Hepatocyte (in vitro differentiated cells): ENCODE results near the gene TRAF1.

Source experiments
- EZH2 ChIP-seq: fragments of 200-600 bp; sonication (generic); IDR thresholded peaks from 2 replicates; pipeline ENCODE4 v1.6.1; 2016; ENCODE audit warnings: antibody characterized with exemption, mild to moderate bottlenecking, borderline replicate concordance
- TF ChIP-seq, protein P1 (sequence below): fragments of 200-600 bp; sonication (generic); IDR thresholded peaks from 2 replicates; pipeline ENCODE4 v1.5.1; 2016; ENCODE audit warnings: antibody characterized with exemption, mild to moderate bottlenecking; ENCODE audit not compliant: poor library complexity

DNA sequence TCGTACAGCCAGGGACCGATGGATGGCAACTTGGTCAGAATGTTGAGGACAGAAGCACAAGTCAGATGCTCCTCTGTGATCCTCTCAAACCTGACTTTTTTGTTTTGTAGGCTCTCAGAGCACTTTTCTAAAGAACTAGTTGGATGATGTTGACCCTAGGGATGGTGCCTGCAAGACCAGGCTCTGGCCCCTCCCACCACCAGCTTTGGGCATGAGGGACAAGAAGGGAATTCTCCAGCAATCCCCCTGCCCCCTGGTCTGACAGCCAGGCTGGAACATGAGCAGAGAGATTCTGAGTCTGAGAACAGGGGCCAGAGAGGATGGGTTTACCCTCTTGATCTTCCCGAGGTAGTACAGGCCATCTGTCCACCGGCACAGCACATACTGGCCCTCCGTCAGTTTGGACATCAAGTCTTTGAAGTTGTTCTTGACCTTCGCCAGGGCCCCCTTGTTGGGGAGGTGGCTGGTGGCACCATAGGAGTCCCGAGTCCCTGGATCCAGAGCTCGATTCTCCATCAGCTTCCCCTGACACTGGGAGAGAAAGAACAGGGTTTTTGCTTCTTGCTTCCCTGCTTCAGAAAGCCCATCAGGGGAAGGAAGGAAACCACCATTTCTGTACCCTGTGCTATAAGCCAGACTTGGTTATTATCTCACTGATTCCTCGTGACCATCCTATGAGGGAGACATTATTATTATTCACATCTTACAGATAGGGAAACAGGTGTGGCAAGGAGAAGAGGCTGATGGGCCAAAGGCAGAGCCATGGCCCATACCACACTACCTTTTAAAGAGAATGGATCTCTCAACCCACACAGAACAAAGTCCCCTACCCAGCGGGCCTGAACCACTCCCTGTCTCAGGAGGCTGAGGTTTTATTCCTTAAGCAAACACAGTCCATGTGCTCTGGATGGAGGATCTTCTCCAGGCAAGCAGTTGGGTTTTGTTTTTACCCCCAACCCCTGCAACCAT, 52.1 kb downstream of the TRAF1 start:
- TF ChIP-seq, protein P1, sequence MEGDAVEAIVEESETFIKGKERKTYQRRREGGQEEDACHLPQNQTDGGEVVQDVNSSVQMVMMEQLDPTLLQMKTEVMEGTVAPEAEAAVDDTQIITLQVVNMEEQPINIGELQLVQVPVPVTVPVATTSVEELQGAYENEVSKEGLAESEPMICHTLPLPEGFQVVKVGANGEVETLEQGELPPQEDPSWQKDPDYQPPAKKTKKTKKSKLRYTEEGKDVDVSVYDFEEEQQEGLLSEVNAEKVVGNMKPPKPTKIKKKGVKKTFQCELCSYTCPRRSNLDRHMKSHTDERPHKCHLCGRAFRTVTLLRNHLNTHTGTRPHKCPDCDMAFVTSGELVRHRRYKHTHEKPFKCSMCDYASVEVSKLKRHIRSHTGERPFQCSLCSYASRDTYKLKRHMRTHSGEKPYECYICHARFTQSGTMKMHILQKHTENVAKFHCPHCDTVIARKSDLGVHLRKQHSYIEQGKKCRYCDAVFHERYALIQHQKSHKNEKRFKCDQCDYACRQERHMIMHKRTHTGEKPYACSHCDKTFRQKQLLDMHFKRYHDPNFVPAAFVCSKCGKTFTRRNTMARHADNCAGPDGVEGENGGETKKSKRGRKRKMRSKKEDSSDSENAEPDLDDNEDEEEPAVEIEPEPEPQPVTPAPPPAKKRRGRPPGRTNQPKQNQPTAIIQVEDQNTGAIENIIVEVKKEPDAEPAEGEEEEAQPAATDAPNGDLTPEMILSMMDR: no peak
- TF ChIP-seq EZH2: no peak
